ENCODE data around the gene STIM2.

Gene STIM2

GRCh38 chr4:27020603-27021002 lies 160.0 kb downstream of the STIM2 start:
- Histone ChIP-seq H3K4me2 (ENCODE audit: low read length) (no peak overlapping the region), H3K4me3 (ENCODE audit: low read depth, low read length, poor library complexity, severe bottlenecking) (no peak overlapping the region), H3F3A (ENCODE audit: insufficient read depth, low read length) (no peaks in the 10 kb centered on the region), H3K27ac (ENCODE audit: low read depth, low read length, poor library complexity, severe bottlenecking) (no peak overlapping the region), H3K9ac (ENCODE audit: low read length) (no peak overlapping the region), H3K27me3 (ENCODE audit: insufficient read depth, low read length) (no peaks in the 10 kb centered on the region), H3K9me2 (ENCODE audit: low read depth, low read length) (no peaks in the 10 kb centered on the region), H3K36me3 (ENCODE audit: insufficient read depth, low read length) (peaks cover 63% of the 10 kb centered on the region), H3K4me1 (ENCODE audit: insufficient read depth, low read length, severe bottlenecking) (no peaks in the 10 kb centered on the region), H3K9me3 (ENCODE audit: low read length) (no peaks in the 10 kb centered on the region), H3K79me2 (ENCODE audit: insufficient read depth, low read length) (no peaks in the 10 kb centered on the region), H4K20me1 (ENCODE audit: insufficient read depth, low read length) (no peaks in the 10 kb centered on the region), H2AFZ (ENCODE audit: low read length) (no peak overlapping the region)
- TF ChIP-seq EZH2 (IDR thresholded peaks at IDR 0.05; ENCODE audit: borderline replicate concordance, low read length): no peak
- no peak for TF ChIP-seq CTCF (IDR thresholded peaks at IDR 0.05; ENCODE audit: low read length)

- no peak for TF ChIP-seq CTCF (IDR thresholded peaks at IDR 0.05; ENCODE audit: low read length)
- TF ChIP-seq EZH2 (IDR thresholded peaks at IDR 0.05; ENCODE audit: borderline replicate concordance, low read length): no peak
- Histone ChIP-seq H4K20me1 (ENCODE audit: insufficient read depth, low read length) (no peaks in the 10 kb centered on the region), H3K27ac (ENCODE audit: low read depth, low read length, poor library complexity, severe bottlenecking) (no peak overlapping the region)
Measured at GRCh38 chr4:27022963-27023362, 162.3 kb downstream of the STIM2 start.

GRCh38 chr4:27023366-27023765 lies 162.7 kb downstream of the STIM2 start:
- H3K27ac ChIP-seq (ENCODE audit: low read depth, low read length, poor library complexity, severe bottlenecking): no peak overlapping the region
- peaks cover 47% of the 10 kb centered on the region for H3K36me3 ChIP-seq (ENCODE audit: insufficient read depth, low read length)
- no peaks in the 10 kb centered on the region for H3K9me3 ChIP-seq (ENCODE audit: low read length)
- TF ChIP-seq EZH2 (IDR thresholded peaks at IDR 0.05; ENCODE audit: borderline replicate concordance, low read length) (no peak), CTCF (IDR thresholded peaks at IDR 0.05; ENCODE audit: low read length) (no peak)
- H3K27me3 ChIP-seq (ENCODE audit: insufficient read depth, low read length): no peaks in the 10 kb centered on the region
- H3K9ac ChIP-seq (ENCODE audit: low read length): no peak overlapping the region
- H3K4me3 ChIP-seq (ENCODE audit: low read depth, low read length, poor library complexity, severe bottlenecking): no peak overlapping the region
- H3K4me1 ChIP-seq (ENCODE audit: insufficient read depth, low read length, severe bottlenecking): no peaks in the 10 kb centered on the region
- no peaks in the 10 kb centered on the region for H3F3A ChIP-seq (ENCODE audit: insufficient read depth, low read length)
- H3K4me2 ChIP-seq (ENCODE audit: low read length): no peak overlapping the region
- H4K20me1 ChIP-seq (ENCODE audit: insufficient read depth, low read length): no peaks in the 10 kb centered on the region
- no peaks in the 10 kb centered on the region for H3K79me2 ChIP-seq (ENCODE audit: insufficient read depth, low read length)
- H2AFZ ChIP-seq (ENCODE audit: low read length): no peak overlapping the region
- no peaks in the 10 kb centered on the region for H3K9me2 ChIP-seq (ENCODE audit: low read depth, low read length)

More at GRCh38 chr4:27022963-27023362, 162.3 kb downstream of the STIM2 start:
- no peaks in the 10 kb centered on the region for H3F3A ChIP-seq (ENCODE audit: insufficient read depth, low read length)
- peaks cover 51% of the 10 kb centered on the region for H3K36me3 ChIP-seq (ENCODE audit: insufficient read depth, low read length)
- no peaks in the 10 kb centered on the region for H3K79me2 ChIP-seq (ENCODE audit: insufficient read depth, low read length)
- no peak overlapping the region for H2AFZ ChIP-seq (ENCODE audit: low read length)
- H3K27me3 ChIP-seq (ENCODE audit: insufficient read depth, low read length): no peaks in the 10 kb centered on the region
- no peak overlapping the region for H3K4me3 ChIP-seq (ENCODE audit: low read depth, low read length, poor library complexity, severe bottlenecking)
- no peak overlapping the region for H3K4me2 ChIP-seq (ENCODE audit: low read length)
- H3K9me2 ChIP-seq (ENCODE audit: low read depth, low read length): no peaks in the 10 kb centered on the region
- H3K9ac ChIP-seq (ENCODE audit: low read length): no peak overlapping the region
- H3K9me3 ChIP-seq (ENCODE audit: low read length): no peaks in the 10 kb centered on the region
- H3K4me1 ChIP-seq (ENCODE audit: insufficient read depth, low read length, severe bottlenecking): no peaks in the 10 kb centered on the region

All from OCI-LY1 (cell line).